ENCODE data around the gene TAGLN2. TPM values are rescaled to one million over a fixed set of nuclear protein-coding genes. Genes with fewer than 3 reads are reported as not detected.
A peak's percentile ranks its signal among the peaks of the same experiment; 100 is the strongest.

Gene TAGLN2
- total and polyA plus RNA-seq, 9 of the 15 experiments (the other 6 are each of a cell fraction or from before 2014, with no cell fraction given) = 192 to 683 (median 455) TPM

DNA sequence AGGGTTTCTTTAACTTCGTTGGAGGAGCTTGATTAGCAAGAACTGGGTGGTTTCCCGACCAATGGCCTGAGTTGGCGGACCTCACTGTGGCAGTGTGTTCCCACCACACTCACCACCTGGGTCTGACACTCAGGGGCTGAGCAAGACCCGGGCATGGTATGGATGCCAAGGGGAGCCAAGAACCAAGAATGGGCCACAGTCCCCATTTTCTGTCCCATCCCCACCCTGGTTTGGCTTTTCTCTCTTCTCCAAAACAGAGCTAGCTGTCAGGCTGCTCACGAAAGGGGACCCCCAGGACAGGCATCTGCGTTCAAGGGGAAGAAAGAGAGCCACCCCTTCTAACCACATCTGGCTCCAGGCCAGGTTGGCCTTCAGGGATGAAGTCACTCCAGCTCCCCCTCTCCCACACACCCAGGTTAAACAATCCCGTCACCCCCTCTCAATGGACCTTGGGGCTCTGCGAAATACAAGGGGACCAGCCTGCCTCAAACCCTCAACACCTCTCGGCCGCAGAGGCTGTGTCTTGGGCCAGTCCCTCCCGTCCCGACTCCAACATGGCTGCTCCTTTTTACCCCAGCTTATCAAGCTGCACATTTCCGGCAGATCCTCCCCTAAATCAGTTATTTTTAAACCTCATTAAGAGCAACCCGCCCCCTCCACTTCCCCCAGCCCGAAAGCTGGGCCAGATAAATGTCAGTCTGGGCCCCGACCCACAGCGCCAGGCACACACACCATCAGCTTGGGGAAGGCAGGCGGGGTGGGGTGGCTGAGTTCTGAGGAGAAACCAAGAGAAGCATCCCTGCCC, 3.4 kb downstream of the TAGLN2 start (continued):
- TF ChIP-seq ZNF197 (CRISPR knock-in tag; IDR thresholded peaks at IDR 0.05; ENCODE audit: low read depth) = no peak
- peak; percentile 71; the same call in 1 of the 2 replicates for TF ChIP-seq MEF2D (tag; conservative IDR thresholded peaks at IDR 0.05; ENCODE audit: low read depth)
- TF ChIP-seq POLR2G (IDR thresholded peaks at IDR 0.05; ENCODE audit: low read depth, low read length) = peak; percentile 58
- no peak for TF ChIP-seq PHF21A (IDR thresholded peaks at IDR 0.05; ENCODE audit: borderline replicate concordance, low read depth)
- TF ChIP-seq EP300 (IDR thresholded peaks at IDR 0.05; ENCODE audit: low read length) = peak; percentile 53; the same call in 1 of the 2 replicates
- TF ChIP-seq TAL1 (IDR thresholded peaks at IDR 0.05) = peak; percentile 42; the same call in 1 of the 2 replicates
- no peak for TF ChIP-seq ZNF551 (CRISPR knock-in tag; IDR thresholded peaks at IDR 0.05)
- no peak for TF ChIP-seq GATAD2B (IDR thresholded peaks at IDR 0.05; ENCODE audit: borderline replicate concordance)
- 0 out of 2 replicates have a peak, but pooled peaks have one; percentile 64 for TF ChIP-seq POLR2AphosphoS5 (IDR thresholded peaks at IDR 0.05; ENCODE audit: control insufficient read depth, insufficient read depth, low read depth, low read length)
- TF ChIP-seq ZNF592 (IDR thresholded peaks at IDR 0.05) = no peak
- TF ChIP-seq CBFB (CRISPR knock-in tag; IDR thresholded peaks at IDR 0.05) = no peak
- TF ChIP-seq, protein P1, sequence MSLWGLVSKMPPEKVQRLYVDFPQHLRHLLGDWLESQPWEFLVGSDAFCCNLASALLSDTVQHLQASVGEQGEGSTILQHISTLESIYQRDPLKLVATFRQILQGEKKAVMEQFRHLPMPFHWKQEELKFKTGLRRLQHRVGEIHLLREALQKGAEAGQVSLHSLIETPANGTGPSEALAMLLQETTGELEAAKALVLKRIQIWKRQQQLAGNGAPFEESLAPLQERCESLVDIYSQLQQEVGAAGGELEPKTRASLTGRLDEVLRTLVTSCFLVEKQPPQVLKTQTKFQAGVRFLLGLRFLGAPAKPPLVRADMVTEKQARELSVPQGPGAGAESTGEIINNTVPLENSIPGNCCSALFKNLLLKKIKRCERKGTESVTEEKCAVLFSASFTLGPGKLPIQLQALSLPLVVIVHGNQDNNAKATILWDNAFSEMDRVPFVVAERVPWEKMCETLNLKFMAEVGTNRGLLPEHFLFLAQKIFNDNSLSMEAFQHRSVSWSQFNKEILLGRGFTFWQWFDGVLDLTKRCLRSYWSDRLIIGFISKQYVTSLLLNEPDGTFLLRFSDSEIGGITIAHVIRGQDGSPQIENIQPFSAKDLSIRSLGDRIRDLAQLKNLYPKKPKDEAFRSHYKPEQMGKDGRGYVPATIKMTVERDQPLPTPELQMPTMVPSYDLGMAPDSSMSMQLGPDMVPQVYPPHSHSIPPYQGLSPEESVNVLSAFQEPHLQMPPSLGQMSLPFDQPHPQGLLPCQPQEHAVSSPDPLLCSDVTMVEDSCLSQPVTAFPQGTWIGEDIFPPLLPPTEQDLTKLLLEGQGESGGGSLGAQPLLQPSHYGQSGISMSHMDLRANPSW (CRISPR knock-in tag; IDR thresholded peaks at IDR 0.05) = peak; percentile 36; the same call in 1 of the 2 replicates
- peak; percentile 64 for TF ChIP-seq KLF16 (IDR thresholded peaks at IDR 0.05)
- no peak for TF ChIP-seq NELFE (IDR thresholded peaks at IDR 0.05; ENCODE audit: insufficient read depth, insufficient read length)
- no peak for TF ChIP-seq STAG1 (CRISPR knock-in tag; IDR thresholded peaks at IDR 0.05; ENCODE audit: borderline replicate concordance)
- TF ChIP-seq SMAD4 (CRISPR knock-in tag; conservative IDR thresholded peaks at IDR 0.05) = peak; percentile 47; the same call in 1 of the 2 replicates
- TF ChIP-seq ZNF175 (CRISPR knock-in tag; IDR thresholded peaks at IDR 0.05; ENCODE audit: low read depth) = no peak
- TF ChIP-seq ETV5 (CRISPR knock-in tag; IDR thresholded peaks at IDR 0.05; ENCODE audit: low read depth) = 0 out of 2 replicates have a peak, but pooled peaks have one; percentile 48
- TF ChIP-seq SRF (CRISPR knock-in tag; IDR thresholded peaks at IDR 0.05) = no peak
- no peak for TF ChIP-seq HOXB6 (CRISPR knock-in tag; IDR thresholded peaks at IDR 0.05; ENCODE audit: borderline replicate concordance)
- TF ChIP-seq NCOR1 (IDR thresholded peaks at IDR 0.05) = peak; percentile 74
